ENCODE measurements around the gene PXYLP1.

GRCh38 chr3:141227216-141227615 is 4.4 kb upstream of the PXYLP1 start:
- no peak for TF ChIP-seq EGR1 (conservative IDR thresholded peaks at IDR 0.05)
- no peak for TF ChIP-seq KAT7 (CRISPR knock-in tag; IDR thresholded peaks at IDR 0.05; ENCODE audit: borderline replicate concordance)
- TF ChIP-seq ELK1 (CRISPR knock-in tag; IDR thresholded peaks at IDR 0.05): no peak
- TF ChIP-seq SMARCE1 (IDR thresholded peaks at IDR 0.05): no peak
- TF ChIP-seq IRF1 (CRISPR knock-in tag; IDR thresholded peaks at IDR 0.05; ENCODE audit: borderline replicate concordance): no peak
- no peak for TF ChIP-seq SAFB2 (IDR thresholded peaks at IDR 0.05; ENCODE audit: borderline replicate concordance, low read depth, low read length, severe bottlenecking)
- TF ChIP-seq ZNF561 (CRISPR knock-in tag; conservative IDR thresholded peaks at IDR 0.05): no peak
- no peak for TF ChIP-seq SUPT5H (IDR thresholded peaks at IDR 0.05)
- TF ChIP-seq RAD21 (CRISPR knock-in tag; conservative IDR thresholded peaks at IDR 0.05 in 1 of 2, IDR thresholded peaks at IDR 0.05 in 1 of 2): no peak

All from K562 (cell line).